NT2/D1 (cell line): Measurements from ENCODE around the gene ITSN1.

ENCODE experiments used
- DNase-seq: peaks from one replicate; pipeline ENCODE4 v3.0.0-alpha.2; 2011; ENCODE audit warnings: low read depth, low spot score
- H3K27me3 ChIP-seq: 2 replicates; pipeline ENCODE4 v1.6.0; 2011; ENCODE audit warnings: mild to moderate bottlenecking; ENCODE audit not compliant: insufficient read length, insufficient read depth
- H3K36me3 ChIP-seq: 2 replicates; pipeline ENCODE4 v1.6.1; 2011; ENCODE audit warnings: mild to moderate bottlenecking, low read length, mixed read lengths; ENCODE audit not compliant: insufficient read depth, insufficient read length
- H3K4me1 ChIP-seq: 2 replicates; pipeline ENCODE4 v1.5.1; 2011; ENCODE audit not compliant: insufficient read depth, insufficient read length
- H3K4me3 ChIP-seq: 2 replicates; pipeline ENCODE4 v1.5.1; 2011; ENCODE audit warnings: low read depth; ENCODE audit not compliant: insufficient read length
- H3K9ac ChIP-seq: 2 replicates; pipeline ENCODE4 v1.6.0; 2011; ENCODE audit warnings: low read depth; ENCODE audit not compliant: insufficient read length
- H3K9me3 ChIP-seq: 2 replicates; pipeline ENCODE4 v1.5.1; 2011; ENCODE audit warnings: mild to moderate bottlenecking, low read length; ENCODE audit not compliant: insufficient read depth
- SUZ12 ChIP-seq: IDR thresholded peaks from 2 replicates; pipeline ENCODE4 v1.6.1; 2011; ENCODE audit not compliant: insufficient read length, insufficient read depth; ENCODE audit errors: extremely low read depth
- YY1 ChIP-seq: IDR thresholded peaks from 2 replicates; pipeline ENCODE4 v1.6.1; 2011; ENCODE audit not compliant: insufficient read length, insufficient read depth
- ZNF274 ChIP-seq: IDR thresholded peaks from 2 replicates; pipeline ENCODE4 v1.6.1; 2011; ENCODE audit warnings: mild to moderate bottlenecking, low read depth, low read length

Gene ITSN1

DNA sequence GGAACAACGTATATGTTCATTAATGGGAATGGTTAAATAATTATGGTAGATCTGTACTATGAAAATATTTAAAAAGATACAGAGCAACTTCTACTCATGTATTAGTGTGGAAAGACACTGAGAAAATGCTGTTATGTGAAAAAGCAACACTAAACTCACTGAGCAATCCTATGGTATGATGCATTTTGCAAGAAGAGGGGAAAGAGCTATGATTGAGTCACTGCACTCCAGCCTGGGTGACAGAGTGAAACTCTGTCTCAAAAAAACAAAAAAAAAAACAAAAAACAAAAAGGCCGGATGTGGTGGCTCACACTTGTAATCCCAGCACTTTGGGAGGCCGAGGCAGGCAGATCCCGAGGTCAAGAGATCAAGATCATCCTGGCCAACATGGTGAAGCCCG is 228.9 kb downstream of the ITSN1 start:
- H3K4me1 ChIP-seq: no peaks in the 10 kb centered on the region
- H3K27me3 ChIP-seq: peaks cover 4% of the 10 kb centered on the region
- no peak for DNase-seq
- no peaks in the 10 kb centered on the region; the same call in 1 of the 2 replicates for H3K9me3 ChIP-seq
- H3K9ac ChIP-seq: no peak overlapping the region
- TF ChIP-seq ZNF274 (no peak), SUZ12 (no peak), YY1 (no peak)
- H3K4me3 ChIP-seq: no peak overlapping the region
- no peaks in the 10 kb centered on the region for H3K36me3 ChIP-seq

DNA sequence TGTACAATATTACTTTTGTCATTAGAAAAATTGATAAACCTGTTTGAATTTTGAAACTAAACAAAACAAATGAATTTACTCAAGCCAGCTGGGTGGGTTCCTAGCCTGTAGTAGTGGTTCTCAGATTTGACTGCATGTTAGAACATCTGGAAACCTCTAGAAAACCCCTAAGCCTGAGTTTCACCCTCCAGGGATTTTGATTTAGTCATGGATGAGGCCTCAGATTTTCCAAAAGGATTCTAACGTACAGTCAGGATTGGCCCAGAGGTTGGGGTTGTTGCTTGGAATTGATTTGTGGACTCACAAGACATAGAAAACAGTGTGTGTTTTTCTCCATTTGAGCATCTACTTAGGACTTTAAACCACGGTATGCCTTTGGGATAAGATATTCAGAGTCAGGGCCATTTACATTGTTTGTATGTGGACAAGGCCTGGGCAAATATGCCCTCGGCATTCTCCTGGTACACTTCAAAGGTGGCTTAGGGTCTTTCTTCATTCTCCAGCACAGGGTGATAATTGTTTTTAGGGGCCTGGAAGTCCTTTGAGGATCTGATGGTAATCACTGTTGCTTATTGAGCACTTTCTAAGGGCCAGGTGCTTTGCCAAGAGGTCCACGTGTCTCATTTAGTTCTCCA is 230.7 kb downstream of the ITSN1 start:
- H3K9me3 ChIP-seq: no peaks in the 10 kb centered on the region; the same call in 1 of the 2 replicates
- H3K36me3 ChIP-seq: no peaks in the 10 kb centered on the region
- no peak overlapping the region for H3K9ac ChIP-seq
- H3K27me3 ChIP-seq: peaks cover 4% of the 10 kb centered on the region
- no peak for DNase-seq
- H3K4me3 ChIP-seq: no peak overlapping the region
- no peak for TF ChIP-seq YY1
- TF ChIP-seq ZNF274: no peak
- TF ChIP-seq SUZ12: no peak
- no peaks in the 10 kb centered on the region for H3K4me1 ChIP-seq

DNA sequence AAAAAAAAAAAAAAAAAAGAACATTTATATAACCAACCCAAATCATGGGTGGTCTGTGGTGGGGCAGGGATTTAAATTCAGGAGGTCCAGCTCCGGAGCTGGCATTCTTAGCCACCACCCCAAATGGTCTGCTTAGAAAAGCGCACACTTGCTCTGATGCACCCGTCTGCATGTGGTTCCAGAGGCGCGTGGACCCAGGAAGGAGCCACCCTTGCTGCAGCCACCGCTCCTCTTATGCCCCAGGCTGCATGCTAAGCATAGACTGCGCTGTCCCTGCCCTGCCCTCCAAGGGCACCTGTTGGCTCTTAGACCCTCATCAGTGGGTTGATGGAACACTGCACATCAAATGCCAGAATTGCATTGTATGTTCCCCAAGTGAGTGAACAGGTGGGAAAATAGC is 231.9 kb downstream of the ITSN1 start:
- Histone ChIP-seq H3K9ac (no peak overlapping the region), H3K4me1 (no peaks in the 10 kb centered on the region), H3K4me3 (no peak overlapping the region), H3K9me3 (no peaks in the 10 kb centered on the region), H3K36me3 (no peaks in the 10 kb centered on the region), H3K27me3 (peaks cover 4% of the 10 kb centered on the region)
- no peak for DNase-seq
- TF ChIP-seq SUZ12 (no peak), ZNF274 (no peak), YY1 (no peak)

DNA sequence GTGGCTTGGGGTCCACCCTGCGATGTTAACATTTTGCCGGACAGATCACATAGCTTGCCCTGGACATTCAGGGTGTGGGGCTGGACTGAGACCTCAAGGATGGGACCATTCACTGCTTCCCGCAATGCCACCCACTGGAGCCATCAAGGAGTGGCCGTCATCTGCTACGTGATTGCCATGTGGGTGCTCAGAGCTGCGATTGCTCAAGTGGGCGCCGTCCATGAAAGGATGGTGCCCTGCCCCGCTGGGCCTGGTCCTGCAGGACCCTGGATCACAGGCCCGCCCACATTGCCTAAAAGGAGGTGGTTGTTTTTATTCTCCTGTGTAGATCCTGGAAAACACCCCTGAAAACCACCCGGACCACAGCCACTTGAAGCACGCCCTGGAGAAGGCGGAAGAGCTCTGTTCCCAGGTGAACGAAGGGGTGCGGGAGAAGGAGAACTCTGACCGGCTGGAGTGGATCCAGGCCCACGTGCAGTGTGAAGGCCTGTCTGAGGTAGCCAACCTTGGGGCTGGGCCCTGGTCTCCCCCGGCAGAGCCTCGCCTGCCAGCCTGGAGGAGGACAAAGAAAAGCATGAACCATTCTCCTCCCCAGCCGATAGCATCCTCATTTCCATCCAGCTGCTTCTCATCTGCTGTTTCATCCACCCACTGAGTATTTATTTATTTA is 232.9 kb downstream of the ITSN1 start:
- Histone ChIP-seq H3K9me3 (no peaks in the 10 kb centered on the region), H3K27me3 (peaks cover 4% of the 10 kb centered on the region), H3K36me3 (no peaks in the 10 kb centered on the region), H3K4me1 (no peaks in the 10 kb centered on the region), H3K4me3 (no peak overlapping the region), H3K9ac (no peak overlapping the region)
- TF ChIP-seq SUZ12: no peak
- no peak for TF ChIP-seq YY1
- no peak for TF ChIP-seq ZNF274
- no peak for DNase-seq

DNA sequence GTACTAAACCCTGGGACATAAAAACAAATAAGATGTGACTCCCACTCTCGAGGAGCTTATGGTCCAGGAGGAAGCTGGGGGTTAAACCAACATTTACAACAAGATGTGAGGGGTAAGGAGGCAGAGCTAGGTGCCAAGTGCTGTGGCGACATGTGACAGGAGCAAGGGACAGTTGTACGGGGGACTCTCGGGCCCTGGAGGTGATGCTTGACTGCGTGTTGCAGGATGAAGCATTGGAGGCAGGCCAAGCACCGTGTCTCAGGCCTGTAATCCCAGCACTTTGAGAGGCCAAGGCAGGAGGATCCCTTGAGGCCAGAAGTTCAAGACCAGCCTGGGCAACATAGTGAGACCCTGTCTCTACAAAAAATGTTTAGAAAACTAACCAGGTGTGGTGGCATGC is 236.5 kb downstream of the ITSN1 start:
- peaks cover 4% of the 10 kb centered on the region for H3K27me3 ChIP-seq

DNA sequence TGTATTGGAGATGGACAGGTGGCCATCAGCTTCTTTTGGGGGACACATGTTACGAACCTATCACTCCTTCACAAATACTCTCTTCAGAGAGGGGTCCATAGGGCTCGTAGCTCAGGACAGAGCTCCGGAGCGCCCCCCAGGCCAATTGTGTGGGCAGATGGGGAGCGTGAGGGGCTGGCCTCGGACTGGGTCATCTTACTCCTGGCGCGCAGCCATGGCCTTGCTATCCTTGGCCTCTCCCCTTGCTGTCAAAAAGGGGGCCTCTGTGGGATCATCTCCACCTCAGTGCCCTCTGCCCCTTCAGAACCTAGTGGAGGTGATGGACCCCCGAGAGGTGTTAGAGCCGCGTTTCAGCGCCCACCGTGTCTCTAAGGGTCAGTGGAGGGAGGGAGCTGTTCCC is 238.3 kb downstream of the ITSN1 start:
- Histone ChIP-seq H3K4me1 (no peaks in the 10 kb centered on the region), H3K4me3 (no peak overlapping the region), H3K9me3 (no peaks in the 10 kb centered on the region), H3K9ac (no peak overlapping the region), H3K27me3 (no peaks in the 10 kb centered on the region), H3K36me3 (no peaks in the 10 kb centered on the region)
- DNase-seq: no peak
- TF ChIP-seq YY1 (no peak), SUZ12 (no peak), ZNF274 (no peak)

More for the DNA sequence above, 236.5 kb downstream of the ITSN1 start:
- DNase-seq: no peak
- Histone ChIP-seq H3K9me3 (no peaks in the 10 kb centered on the region), H3K4me3 (no peak overlapping the region), H3K4me1 (no peaks in the 10 kb centered on the region), H3K36me3 (no peaks in the 10 kb centered on the region), H3K9ac (no peak overlapping the region)
- no peak for TF ChIP-seq SUZ12
- TF ChIP-seq YY1: no peak
- no peak for TF ChIP-seq ZNF274

DNA sequence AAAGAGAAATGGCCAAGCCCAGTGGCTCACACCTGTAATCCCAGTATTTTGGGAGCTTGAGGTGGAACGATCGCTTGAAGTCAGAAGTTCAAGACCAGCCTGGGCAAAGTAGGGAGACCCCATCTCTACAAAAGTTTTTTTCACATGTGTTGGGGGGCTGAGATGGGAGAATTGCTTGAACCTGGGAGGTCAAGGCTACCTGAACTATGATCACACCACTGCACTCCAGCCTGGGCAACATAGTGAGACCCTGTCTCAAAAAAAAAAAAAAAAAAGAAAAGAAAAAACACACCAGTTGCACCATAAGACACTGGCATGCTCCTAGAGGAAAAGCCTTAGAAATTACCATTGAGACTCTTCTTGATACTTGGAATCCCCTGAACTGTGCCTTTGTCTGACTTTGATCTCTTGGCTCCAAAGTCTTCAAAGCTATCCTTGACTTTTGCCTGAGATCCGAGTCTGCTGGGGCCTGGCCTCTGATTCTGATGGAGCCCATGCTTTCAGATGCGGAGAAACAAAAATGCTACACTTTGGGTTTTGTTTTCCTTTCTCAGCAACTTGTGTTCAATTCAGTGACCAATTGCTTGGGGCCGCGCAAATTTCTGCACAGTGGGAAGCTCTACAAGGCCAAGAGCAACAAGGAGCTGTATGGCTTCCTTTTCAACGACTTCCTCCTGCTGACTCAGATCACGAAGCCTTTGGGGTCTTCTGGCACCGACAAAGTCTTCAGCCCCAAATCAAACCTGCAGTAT is 239.6 kb downstream of the ITSN1 start:
- no peaks in the 10 kb centered on the region for H3K9me3 ChIP-seq

More for the DNA sequence above, 239.6 kb downstream of the ITSN1 start:
- no peaks in the 10 kb centered on the region for H3K4me1 ChIP-seq
- no peak for TF ChIP-seq YY1
- no peak for DNase-seq
- no peaks in the 10 kb centered on the region for H3K36me3 ChIP-seq
- no peak overlapping the region for H3K4me3 ChIP-seq
- no peaks in the 10 kb centered on the region for H3K27me3 ChIP-seq
- H3K9ac ChIP-seq: no peak overlapping the region
